D721Med (cell line): ENCODE measurements around the gene LGI1.

Source experiments
- DNase-seq: peaks from one replicate; pipeline ENCODE4 v3.0.0; 2011; ENCODE audit warnings: low spot score; ENCODE audit not compliant: insufficient read length
- FAIRE-seq: peaks from 2 replicates; lab custom pipeline; 2011; peaks lifted over from hg19 to GRCh38; lab: Jason Lieb, UNC
- CTCF ChIP-seq: IDR thresholded peaks from 2 replicates; pipeline ENCODE4 v1.5.1; 2012; ENCODE audit warnings: mild to moderate bottlenecking, control low read depth; ENCODE audit not compliant: insufficient read depth; ENCODE audit errors: missing control alignments

Gene LGI1

GRCh38 chr10:93757801-93758507, at the start of gene LGI1:
LGI1 (plus strand) TSS chr10:93757936; CDS start chr10:93758145, 209 bp downstream.
- DNase-seq: no peak
- TF ChIP-seq CTCF: no peak
- FAIRE-seq: no peak

GRCh38 chr10:93710333-93710909, 47.3 kb upstream of the LGI1 start:
- DNase-seq: no peak
- TF ChIP-seq CTCF: no peak
- no peak for FAIRE-seq

- DNase-seq (no peak), FAIRE-seq (no peak)
- no peak for TF ChIP-seq CTCF
Observed at GRCh38 chr10:93711891-93712290, 45.8 kb upstream of the LGI1 start.

GRCh38 chr10:93712593-93712992, 45.1 kb upstream of the LGI1 start:
- FAIRE-seq: no peak
- no peak for TF ChIP-seq CTCF
- DNase-seq: no peak

- no peak for TF ChIP-seq CTCF
- DNase-seq (no peak), FAIRE-seq (no peak)
Observed at GRCh38 chr10:93715345-93715744, 42.4 kb upstream of the LGI1 start.

- no peak for FAIRE-seq
Observed at GRCh38 chr10:93716766-93717165, 41.0 kb upstream of the LGI1 start.

More at GRCh38 chr10:93716766-93717165, 41.0 kb upstream of the LGI1 start:
- no peak for TF ChIP-seq CTCF
- DNase-seq: no peak
